ENCODE results near the gene FUCA1. TPM values are rescaled to one million over a fixed set of nuclear protein-coding genes. Genes with fewer than 3 reads are reported as not detected.

Gene FUCA1
- total RNA-seq, 1 donor from 2014 or later = 12.6 TPM

DNA sequence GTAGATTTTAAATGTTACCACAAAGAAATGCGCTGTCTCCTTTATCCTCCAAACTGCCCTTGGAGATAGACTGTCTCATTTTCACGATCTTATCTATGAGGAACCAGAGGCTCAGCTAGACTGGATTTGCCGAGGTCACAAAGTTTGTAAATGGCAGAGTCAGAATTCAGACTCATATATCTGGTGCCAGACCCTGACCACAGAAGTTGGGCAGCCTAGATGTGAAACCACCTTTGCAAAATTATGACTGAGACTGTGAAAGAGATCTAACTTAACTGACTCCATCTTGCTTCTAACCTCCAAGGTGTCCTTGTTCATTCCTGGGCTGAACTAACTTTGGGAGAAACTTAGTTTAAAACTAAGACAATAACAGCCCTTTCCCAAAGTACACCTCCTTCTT lies 31.0 kb upstream of the FUCA1 start:
- no peaks in the 10 kb centered on the region for H3K36me3 Mint-ChIP-seq

DNA sequence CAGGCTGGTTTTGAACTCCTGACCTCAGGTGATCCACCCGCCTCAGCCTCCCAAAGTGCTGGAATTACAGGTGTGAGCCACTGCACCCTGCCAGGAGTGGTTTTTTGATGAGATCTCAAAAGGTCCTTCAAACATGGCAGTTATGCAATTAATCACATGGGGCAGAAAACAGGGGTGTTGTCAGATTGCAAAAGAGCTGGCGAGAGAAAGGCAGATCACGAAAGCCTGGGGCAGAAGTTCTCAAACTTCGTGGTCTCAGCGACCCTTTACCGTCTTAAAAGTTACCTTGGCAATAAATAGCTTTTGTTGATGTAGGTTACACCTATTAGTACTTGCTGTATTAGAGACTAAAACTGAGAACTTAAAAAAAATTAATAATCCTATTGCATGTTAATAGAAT lies 29.0 kb upstream of the FUCA1 start:
- no peaks in the 10 kb centered on the region for H3K36me3 ChIP-seq
- H3K4me2 ChIP-seq = no peak overlapping the region
- Mint-ChIP-seq H3K4me3 (no peak overlapping the region), H3K27ac (no peak overlapping the region), H3K4me1 (peaks cover 5% of the 10 kb centered on the region), H3K27me3 (ENCODE audit: insufficient read depth, low read depth) (peaks cover 20% of the 10 kb centered on the region), H3K36me3 (no peaks in the 10 kb centered on the region), H3K9me3 (peaks cover 4% of the 10 kb centered on the region)
- H3F3A ChIP-seq (ENCODE audit: low read depth) = no peaks in the 10 kb centered on the region
- no peaks in the 10 kb centered on the region for H3K4me1 ChIP-seq
- no peak overlapping the region for H3K27ac ChIP-seq
- H3K9ac ChIP-seq = no peak overlapping the region
- TF ChIP-seq, protein P1, sequence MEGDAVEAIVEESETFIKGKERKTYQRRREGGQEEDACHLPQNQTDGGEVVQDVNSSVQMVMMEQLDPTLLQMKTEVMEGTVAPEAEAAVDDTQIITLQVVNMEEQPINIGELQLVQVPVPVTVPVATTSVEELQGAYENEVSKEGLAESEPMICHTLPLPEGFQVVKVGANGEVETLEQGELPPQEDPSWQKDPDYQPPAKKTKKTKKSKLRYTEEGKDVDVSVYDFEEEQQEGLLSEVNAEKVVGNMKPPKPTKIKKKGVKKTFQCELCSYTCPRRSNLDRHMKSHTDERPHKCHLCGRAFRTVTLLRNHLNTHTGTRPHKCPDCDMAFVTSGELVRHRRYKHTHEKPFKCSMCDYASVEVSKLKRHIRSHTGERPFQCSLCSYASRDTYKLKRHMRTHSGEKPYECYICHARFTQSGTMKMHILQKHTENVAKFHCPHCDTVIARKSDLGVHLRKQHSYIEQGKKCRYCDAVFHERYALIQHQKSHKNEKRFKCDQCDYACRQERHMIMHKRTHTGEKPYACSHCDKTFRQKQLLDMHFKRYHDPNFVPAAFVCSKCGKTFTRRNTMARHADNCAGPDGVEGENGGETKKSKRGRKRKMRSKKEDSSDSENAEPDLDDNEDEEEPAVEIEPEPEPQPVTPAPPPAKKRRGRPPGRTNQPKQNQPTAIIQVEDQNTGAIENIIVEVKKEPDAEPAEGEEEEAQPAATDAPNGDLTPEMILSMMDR (IDR thresholded peaks at IDR 0.05) = no peak
- TF ChIP-seq EZH2phosphoT487 (IDR thresholded peaks at IDR 0.05) = no peak
- TF ChIP-seq EZH2 (IDR thresholded peaks at IDR 0.05) = no peak
- no peaks in the 10 kb centered on the region for H3K9me3 ChIP-seq (ENCODE audit: low read depth)
- H2AFZ ChIP-seq (replicated peaks) = no peak overlapping the region
- peaks cover 20% of the 10 kb centered on the region for H3K27me3 ChIP-seq
- H4K20me1 ChIP-seq (ENCODE audit: low read depth) = no peaks in the 10 kb centered on the region
- no peaks in the 10 kb centered on the region for H3K79me2 ChIP-seq (ENCODE audit: low read depth)
- H3K4me3 ChIP-seq = no peak overlapping the region
- DNase-seq (ENCODE audit: low spot score) = no peak

More for the DNA sequence above, 31.0 kb upstream of the FUCA1 start:
- no peak overlapping the region for H3K27ac ChIP-seq
- no peak overlapping the region for H2AFZ ChIP-seq (replicated peaks)
- no peaks in the 10 kb centered on the region for H3F3A ChIP-seq (ENCODE audit: low read depth)
- no peak overlapping the region for H3K27ac Mint-ChIP-seq
- no peak for DNase-seq (ENCODE audit: low spot score)
- H3K9ac ChIP-seq = no peak overlapping the region
- no peak for TF ChIP-seq EZH2 (IDR thresholded peaks at IDR 0.05)
- TF ChIP-seq, protein P1 (IDR thresholded peaks at IDR 0.05) = no peak
- no peak for TF ChIP-seq EZH2phosphoT487 (IDR thresholded peaks at IDR 0.05)
- H3K27me3 ChIP-seq = peaks cover 40% of the 10 kb centered on the region
- H3K9me3 Mint-ChIP-seq = peaks cover 8% of the 10 kb centered on the region
- no peak overlapping the region for H3K4me3 ChIP-seq
- H3K4me1 Mint-ChIP-seq = peaks cover 8% of the 10 kb centered on the region
- H3K36me3 ChIP-seq = no peaks in the 10 kb centered on the region
- no peaks in the 10 kb centered on the region for H3K79me2 ChIP-seq (ENCODE audit: low read depth)
- H3K4me1 ChIP-seq = no peaks in the 10 kb centered on the region
- H3K4me3 Mint-ChIP-seq = no peak overlapping the region
- H3K4me2 ChIP-seq = no peak overlapping the region
- no peaks in the 10 kb centered on the region for H4K20me1 ChIP-seq (ENCODE audit: low read depth)
- H3K9me3 ChIP-seq (ENCODE audit: low read depth) = no peaks in the 10 kb centered on the region
- peaks cover 34% of the 10 kb centered on the region for H3K27me3 Mint-ChIP-seq (ENCODE audit: insufficient read depth, low read depth)

DNA sequence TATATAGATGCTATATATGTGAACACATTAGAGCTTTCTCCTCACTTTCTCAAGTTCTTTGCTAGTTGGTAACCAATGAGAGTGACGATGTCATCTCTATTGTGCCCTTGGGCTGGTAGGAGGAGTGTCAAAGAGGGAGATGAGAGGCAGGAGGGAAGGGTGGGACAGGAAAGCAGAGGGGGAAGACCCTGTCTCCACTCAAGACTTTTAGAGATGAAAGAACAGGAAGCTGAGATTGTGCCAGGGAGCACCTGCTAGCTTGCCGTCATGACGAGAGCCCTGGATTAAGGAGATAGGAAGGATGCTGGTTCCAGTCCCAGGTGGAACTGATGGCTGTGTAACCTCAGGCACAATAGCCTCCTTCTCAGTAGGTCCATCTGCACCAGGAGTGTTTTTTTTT lies 28.4 kb upstream of the FUCA1 start:
- peaks cover 4% of the 10 kb centered on the region for H3K9me3 Mint-ChIP-seq
- H3K27me3 ChIP-seq = peaks cover 15% of the 10 kb centered on the region

More for the DNA sequence above, 28.4 kb upstream of the FUCA1 start:
- DNase-seq (ENCODE audit: low spot score) = no peak
- H3K36me3 Mint-ChIP-seq = no peaks in the 10 kb centered on the region
- H3K27ac Mint-ChIP-seq = no peak overlapping the region
- H3K27ac ChIP-seq = no peak overlapping the region
- TF ChIP-seq, protein P1 (IDR thresholded peaks at IDR 0.05) = no peak
- no peak for TF ChIP-seq EZH2 (IDR thresholded peaks at IDR 0.05)
- TF ChIP-seq EZH2phosphoT487 (IDR thresholded peaks at IDR 0.05) = no peak
- H2AFZ ChIP-seq (replicated peaks) = no peak overlapping the region
- H3K9ac ChIP-seq = no peak overlapping the region
- no peak overlapping the region for H3K4me3 ChIP-seq
- no peaks in the 10 kb centered on the region for H3F3A ChIP-seq (ENCODE audit: low read depth)
- H3K4me2 ChIP-seq = no peak overlapping the region
- no peak overlapping the region for H3K4me3 Mint-ChIP-seq
- H3K9me3 ChIP-seq (ENCODE audit: low read depth) = no peaks in the 10 kb centered on the region
- H3K27me3 Mint-ChIP-seq (ENCODE audit: insufficient read depth, low read depth) = peaks cover 14% of the 10 kb centered on the region
- no peaks in the 10 kb centered on the region for H3K79me2 ChIP-seq (ENCODE audit: low read depth)
- H3K36me3 ChIP-seq = no peaks in the 10 kb centered on the region
- no peaks in the 10 kb centered on the region for H4K20me1 ChIP-seq (ENCODE audit: low read depth)
- peaks cover 5% of the 10 kb centered on the region for H3K4me1 Mint-ChIP-seq
- H3K4me1 ChIP-seq = no peaks in the 10 kb centered on the region

All from neural progenitor cell (in vitro differentiated cells).